HUES64 (cell line): ENCODE results near the gene FMNL2.

Experiments used
- H3K27ac ChIP-seq: 2 replicates; pipeline ENCODE4 v1.7.0; 2013; ENCODE audit warnings: low read depth, low read length, inconsistent platforms
- H3K27me3 ChIP-seq: 2 replicates; pipeline ENCODE4 v1.6.1; 2013; ENCODE audit warnings: mild to moderate bottlenecking, low read length; ENCODE audit not compliant: insufficient read depth
- H3K36me3 ChIP-seq: 2 replicates; pipeline ENCODE4 v1.6.1; 2013; ENCODE audit warnings: mild to moderate bottlenecking, low read length; ENCODE audit not compliant: insufficient read depth
- H3K4me1 ChIP-seq: 2 replicates; pipeline ENCODE4 v1.6.1; 2013; ENCODE audit warnings: mild to moderate bottlenecking, low read length, moderate library complexity; ENCODE audit not compliant: insufficient read depth
- H3K4me3 ChIP-seq: 2 replicates; pipeline ENCODE4 v1.5.1; 2013; ENCODE audit warnings: mild to moderate bottlenecking, low read length, moderate library complexity
- H3K9ac ChIP-seq: 2 replicates; pipeline ENCODE4 v1.6.1; 2013; ENCODE audit warnings: mild to moderate bottlenecking, low read depth, low read length
- H3K9me3 ChIP-seq: 2 replicates; pipeline ENCODE4 v1.6.1; 2013; ENCODE audit warnings: low read depth, low read length; ENCODE audit not compliant: insufficient read depth
- WGBS: fragments of 150-250, 120-280 bp; methylation state at CpG from one replicate; pipeline ENCODE4 v1.1.7; 2013; ENCODE audit warnings: missing lambda C conversion rate; 5-methylcytosine and 5-hydroxymethylcytosine counted together

FMNL2 gene

GRCh38 chr2:152600697-152601096 lies 265.7 kb downstream of the FMNL2 start:
- 87% methylated on average over 2 of the region's 2 CpGs for WGBS
- H3K36me3 ChIP-seq = no peaks in the 10 kb centered on the region
- H3K27me3 ChIP-seq = no peaks in the 10 kb centered on the region
- H3K9me3 ChIP-seq = no peaks in the 10 kb centered on the region
- H3K9ac ChIP-seq = no peak overlapping the region
- no peak overlapping the region for H3K27ac ChIP-seq
- H3K4me1 ChIP-seq = peaks cover 11% of the 10 kb centered on the region
- no peak overlapping the region for H3K4me3 ChIP-seq

GRCh38 chr2:152602750-152603149 lies 267.8 kb downstream of the FMNL2 start:
- no peaks in the 10 kb centered on the region for H3K27me3 ChIP-seq
- peaks cover 11% of the 10 kb centered on the region for H3K4me1 ChIP-seq
- 94% methylated on average over 8 of the region's 8 CpGs for WGBS
- H3K36me3 ChIP-seq = peaks cover 12% of the 10 kb centered on the region
- H3K9ac ChIP-seq = no peak overlapping the region
- no peak overlapping the region for H3K27ac ChIP-seq
- H3K4me3 ChIP-seq = no peak overlapping the region
- no peaks in the 10 kb centered on the region for H3K9me3 ChIP-seq

GRCh38 chr2:152603166-152603565 lies 268.2 kb downstream of the FMNL2 start:
- 95% methylated on average over 2 of the region's 3 CpGs for WGBS
- H3K9ac ChIP-seq = no peak overlapping the region

DNA sequence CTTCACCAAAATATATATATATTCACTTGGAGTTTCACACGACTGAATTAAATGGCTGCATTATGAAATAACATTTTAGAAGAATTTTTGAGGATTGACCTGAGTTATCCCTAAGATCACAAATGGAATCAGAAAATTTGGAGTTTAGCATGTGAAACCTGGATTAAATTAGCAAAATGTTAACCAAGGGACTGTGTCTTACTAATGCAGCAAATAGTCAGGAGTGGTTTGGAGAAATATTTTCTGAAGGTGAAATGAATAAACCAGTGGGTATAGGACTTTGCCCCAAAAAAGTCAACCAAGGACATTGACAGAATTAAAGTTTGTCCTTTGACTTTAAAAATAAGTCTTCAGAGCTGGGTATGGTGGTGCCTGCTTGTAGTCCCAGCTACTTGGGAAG lies 271.1 kb downstream of the FMNL2 start:
- no peak overlapping the region for H3K27ac ChIP-seq
- 100% methylated on average over 1 of the region's 1 CpG for WGBS
- no peak overlapping the region for H3K9ac ChIP-seq

More at GRCh38 chr2:152603166-152603565, 268.2 kb downstream of the FMNL2 start:
- H3K36me3 ChIP-seq = peaks cover 16% of the 10 kb centered on the region
- no peak overlapping the region for H3K4me3 ChIP-seq
- no peaks in the 10 kb centered on the region for H3K27me3 ChIP-seq
- H3K27ac ChIP-seq = no peak overlapping the region
- no peaks in the 10 kb centered on the region for H3K9me3 ChIP-seq
- peaks cover 11% of the 10 kb centered on the region for H3K4me1 ChIP-seq

DNA sequence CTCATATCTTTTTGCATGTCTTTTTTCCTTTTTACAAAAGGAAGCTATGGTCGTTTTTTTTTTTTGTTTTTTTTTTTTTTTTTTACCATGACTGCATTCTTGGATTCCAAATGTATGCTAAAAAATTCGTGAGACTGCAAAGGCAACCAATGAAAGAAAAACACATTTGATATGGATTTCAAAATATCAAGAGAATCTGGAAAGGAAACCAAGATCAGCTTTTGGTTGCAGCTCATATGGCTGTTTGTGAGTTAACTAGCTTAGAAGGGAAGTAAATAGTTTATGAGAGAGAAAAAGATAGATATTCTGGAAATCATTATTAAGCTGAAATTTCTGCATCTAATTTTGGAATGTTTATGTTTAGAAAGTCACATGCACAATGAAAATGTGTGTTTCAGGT lies 272.0 kb downstream of the FMNL2 start:
- 78% methylated on average over 1 of the region's 2 CpGs for WGBS
- Histone ChIP-seq H3K27ac (no peak overlapping the region), H3K4me3 (no peak overlapping the region)

More for the DNA sequence above, 271.1 kb downstream of the FMNL2 start:
- Histone ChIP-seq H3K27me3 (no peaks in the 10 kb centered on the region), H3K4me1 (no peaks in the 10 kb centered on the region), H3K9me3 (no peaks in the 10 kb centered on the region), H3K36me3 (peaks cover 29% of the 10 kb centered on the region), H3K4me3 (no peak overlapping the region)

GRCh38 chr2:152607793-152608300 lies 272.9 kb downstream of the FMNL2 start:
- Histone ChIP-seq H3K9me3 (no peaks in the 10 kb centered on the region), H3K4me3 (no peak overlapping the region), H3K4me1 (no peaks in the 10 kb centered on the region), H3K36me3 (peaks cover 33% of the 10 kb centered on the region), H3K27me3 (no peaks in the 10 kb centered on the region), H3K27ac (no peak overlapping the region), H3K9ac (no peak overlapping the region)
- 97% methylated on average over 7 of the region's 7 CpGs for WGBS

More for the DNA sequence above, 272.0 kb downstream of the FMNL2 start:
- H3K9me3 ChIP-seq = no peaks in the 10 kb centered on the region
- no peaks in the 10 kb centered on the region for H3K4me1 ChIP-seq
- H3K36me3 ChIP-seq = peaks cover 33% of the 10 kb centered on the region
- H3K9ac ChIP-seq = no peak overlapping the region
- H3K27me3 ChIP-seq = no peaks in the 10 kb centered on the region

- no peak overlapping the region for H3K9ac ChIP-seq
- H3K4me1 ChIP-seq = no peaks in the 10 kb centered on the region
- H3K36me3 ChIP-seq = peaks cover 39% of the 10 kb centered on the region
- no peaks in the 10 kb centered on the region for H3K9me3 ChIP-seq
- no peak overlapping the region for H3K4me3 ChIP-seq
- H3K27ac ChIP-seq = no peak overlapping the region
- WGBS = 98% methylated on average over 2 of the region's 2 CpGs
- no peaks in the 10 kb centered on the region for H3K27me3 ChIP-seq
Observed at GRCh38 chr2:152609154-152609553, 274.2 kb downstream of the FMNL2 start.

- Histone ChIP-seq H3K4me3 (no peak overlapping the region), H3K27ac (no peak overlapping the region), H3K27me3 (no peaks in the 10 kb centered on the region), H3K9ac (no peak overlapping the region), H3K36me3 (peaks cover 40% of the 10 kb centered on the region), H3K4me1 (no peaks in the 10 kb centered on the region), H3K9me3 (no peaks in the 10 kb centered on the region)
- WGBS = 91% methylated on average over 1 of the region's 1 CpG
Observed at GRCh38 chr2:152609699-152610098, 274.7 kb downstream of the FMNL2 start.

- H3K36me3 ChIP-seq = peaks cover 54% of the 10 kb centered on the region
- H3K4me1 ChIP-seq = no peaks in the 10 kb centered on the region
- H3K9ac ChIP-seq = no peak overlapping the region
- no peaks in the 10 kb centered on the region for H3K27me3 ChIP-seq
- H3K4me3 ChIP-seq = no peak overlapping the region
- 93% methylated on average over 5 of the region's 5 CpGs for WGBS
- H3K9me3 ChIP-seq = no peaks in the 10 kb centered on the region
- no peak overlapping the region for H3K27ac ChIP-seq
Observed at GRCh38 chr2:152611458-152612231, 276.7 kb downstream of the FMNL2 start.

DNA sequence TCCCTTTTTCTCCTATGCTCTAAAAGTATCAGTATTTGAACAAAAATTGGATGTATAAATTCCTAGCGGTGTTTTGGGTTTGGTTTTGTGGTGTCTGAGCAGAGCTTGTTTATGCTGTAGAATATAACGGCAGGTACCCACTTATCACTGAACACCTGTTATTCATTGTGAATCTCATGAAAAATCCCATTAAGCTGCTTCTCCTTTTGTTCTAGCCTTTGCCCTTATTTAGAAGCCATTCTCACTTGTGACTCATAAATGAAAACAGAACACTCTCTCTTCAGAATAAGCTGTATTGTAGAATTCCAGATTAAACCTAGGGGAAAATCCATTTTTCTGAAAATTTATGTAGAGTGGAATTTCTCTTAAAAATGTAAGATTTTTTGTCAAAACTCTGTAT lies 278.3 kb downstream of the FMNL2 start:
- Histone ChIP-seq H3K36me3 (peaks cover 54% of the 10 kb centered on the region), H3K27me3 (no peaks in the 10 kb centered on the region), H3K27ac (no peak overlapping the region), H3K4me1 (no peaks in the 10 kb centered on the region), H3K9ac (no peak overlapping the region), H3K9me3 (no peaks in the 10 kb centered on the region), H3K4me3 (no peak overlapping the region)
- 98% methylated on average over 2 of the region's 2 CpGs for WGBS

GRCh38 chr2:152615177-152615576 lies 280.2 kb downstream of the FMNL2 start:
- Histone ChIP-seq H3K4me3 (no peak overlapping the region), H3K27me3 (no peaks in the 10 kb centered on the region), H3K27ac (no peak overlapping the region), H3K4me1 (no peaks in the 10 kb centered on the region), H3K9ac (no peak overlapping the region), H3K9me3 (no peaks in the 10 kb centered on the region), H3K36me3 (peaks cover 63% of the 10 kb centered on the region)
- WGBS = over 99% methylated on average over 5 of the region's 5 CpGs
